ENCODE data around the gene DMP1. TPM values are rescaled to one million over a fixed set of nuclear protein-coding genes. Genes with fewer than 3 reads are reported as not detected.

DMP1 gene, protein sequence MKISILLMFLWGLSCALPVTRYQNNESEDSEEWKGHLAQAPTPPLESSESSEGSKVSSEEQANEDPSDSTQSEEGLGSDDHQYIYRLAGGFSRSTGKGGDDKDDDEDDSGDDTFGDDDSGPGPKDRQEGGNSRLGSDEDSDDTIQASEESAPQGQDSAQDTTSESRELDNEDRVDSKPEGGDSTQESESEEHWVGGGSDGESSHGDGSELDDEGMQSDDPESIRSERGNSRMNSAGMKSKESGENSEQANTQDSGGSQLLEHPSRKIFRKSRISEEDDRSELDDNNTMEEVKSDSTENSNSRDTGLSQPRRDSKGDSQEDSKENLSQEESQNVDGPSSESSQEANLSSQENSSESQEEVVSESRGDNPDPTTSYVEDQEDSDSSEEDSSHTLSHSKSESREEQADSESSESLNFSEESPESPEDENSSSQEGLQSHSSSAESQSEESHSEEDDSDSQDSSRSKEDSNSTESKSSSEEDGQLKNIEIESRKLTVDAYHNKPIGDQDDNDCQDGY
- not detected for total RNA-seq

DNA sequence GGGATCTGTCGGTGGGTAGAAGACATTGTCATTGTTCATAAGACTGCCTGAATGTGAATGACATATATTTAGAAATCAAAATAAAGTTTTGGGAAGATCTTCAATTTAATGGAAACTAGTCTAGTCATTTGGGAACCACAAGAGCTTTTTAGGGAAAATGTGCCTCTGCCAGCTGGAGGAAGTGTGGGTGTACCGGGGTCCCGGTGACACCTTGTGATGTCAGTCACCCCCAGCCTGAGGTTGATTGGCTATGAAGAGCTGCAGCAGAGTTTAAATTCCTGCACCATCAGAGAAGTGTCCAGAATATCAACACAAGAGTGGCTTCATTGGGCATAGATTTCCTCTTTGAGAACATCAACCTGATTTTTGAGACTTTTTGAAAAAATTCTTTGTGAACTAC lies at the start of gene DMP1:
DMP1 (plus strand) TSS at position 301 of the 400 bp plus-strand sequence. CDS start 6,213 bp downstream, outside the sequence.
- Mint-ChIP-seq H3K4me1 (ENCODE audit: low read depth) (no peaks in the 10 kb centered on the region), H3K9me3 (no peaks in the 10 kb centered on the region), H3K27ac (no peak within 1 kb of the TSS), H3K27me3 (ENCODE audit: low read depth) (peaks cover 8% of the 10 kb centered on the region), H3K4me3 (no peak within 1 kb of the TSS), H3K36me3 (ENCODE audit: low read depth) (no peaks in the 10 kb centered on the region)
- no peak for DNase-seq
- intact Hi-C loops (cut with micrococcal nuclease), result no loop called here
- CTCF ChIA-PET, result no interaction called here

DNA sequence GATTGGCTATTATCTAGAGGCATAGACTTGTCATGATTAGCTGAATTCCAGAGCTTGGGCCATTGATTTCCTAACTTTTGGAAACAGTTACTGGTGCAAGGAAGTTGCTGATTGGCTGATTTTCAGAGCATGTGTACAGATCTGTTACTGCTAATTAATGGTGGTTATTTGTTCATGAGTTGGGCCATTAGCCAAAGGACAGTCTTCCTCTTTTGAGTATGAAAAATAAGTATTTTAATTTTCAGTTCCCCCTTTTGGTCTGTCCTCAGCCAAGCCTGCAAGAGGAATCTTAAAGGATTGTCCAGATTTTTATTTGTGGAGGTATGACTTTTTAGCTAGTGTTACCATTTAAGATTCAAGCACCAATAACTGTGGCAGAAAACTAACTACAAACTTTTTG lies 48.7 kb upstream of the DMP1 start:
- Mint-ChIP-seq H3K36me3 (ENCODE audit: low read depth) (no peaks in the 10 kb centered on the region), H3K27me3 (ENCODE audit: low read depth) (peaks cover 19% of the 10 kb centered on the region), H3K4me3 (no peak overlapping the region), H3K4me1 (ENCODE audit: low read depth) (no peaks in the 10 kb centered on the region), H3K27ac (no peak overlapping the region), H3K9me3 (peaks cover 1% of the 10 kb centered on the region)
- intact Hi-C loops (cut with micrococcal nuclease), result no loop called here
- CTCF ChIA-PET, result no interaction called here
- DNase-seq, result no peak

DNA sequence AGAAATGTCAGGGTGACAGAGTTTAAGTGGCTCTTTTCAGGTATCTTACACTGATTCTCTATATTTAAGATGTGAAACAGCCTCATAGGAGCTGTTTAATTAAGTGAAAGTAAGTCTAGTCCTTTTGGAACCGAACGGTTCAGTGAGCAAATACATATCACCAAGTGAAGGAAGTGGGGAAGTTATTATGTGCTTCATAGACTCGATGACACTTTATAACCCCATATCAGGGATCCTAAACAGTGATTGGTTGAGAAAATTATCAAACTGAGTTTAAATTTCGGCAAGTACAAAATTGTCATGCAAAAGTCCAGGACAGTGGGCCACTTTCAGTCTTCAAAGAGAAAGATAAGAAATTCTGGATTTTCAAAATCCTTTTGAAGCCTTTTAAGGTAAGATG lies 41.9 kb upstream of the DMP1 start, which contains the start of gene DSPP:
DSPP (plus strand) TSS at position 301 of the 400 bp plus-strand sequence. CDS start 2,380 bp downstream, outside the sequence.
- Mint-ChIP-seq H3K27ac (no peak within 1 kb of the TSS), H3K27me3 (ENCODE audit: low read depth) (peaks cover 5% of the 10 kb centered on the region), H3K4me3 (no peak within 1 kb of the TSS), H3K4me1 (ENCODE audit: low read depth) (no peaks in the 10 kb centered on the region), H3K9me3 (peaks cover 1% of the 10 kb centered on the region), H3K36me3 (ENCODE audit: low read depth) (no peaks in the 10 kb centered on the region)
- intact Hi-C loops (cut with micrococcal nuclease), result no loop called here
- no peak for DNase-seq
- CTCF ChIA-PET, result interaction anchor here (0.6 kb wide), 1 partner anchor 113 kb away, joined by 3 read pairs; no protein-coding TSS in a partner anchor

DNA sequence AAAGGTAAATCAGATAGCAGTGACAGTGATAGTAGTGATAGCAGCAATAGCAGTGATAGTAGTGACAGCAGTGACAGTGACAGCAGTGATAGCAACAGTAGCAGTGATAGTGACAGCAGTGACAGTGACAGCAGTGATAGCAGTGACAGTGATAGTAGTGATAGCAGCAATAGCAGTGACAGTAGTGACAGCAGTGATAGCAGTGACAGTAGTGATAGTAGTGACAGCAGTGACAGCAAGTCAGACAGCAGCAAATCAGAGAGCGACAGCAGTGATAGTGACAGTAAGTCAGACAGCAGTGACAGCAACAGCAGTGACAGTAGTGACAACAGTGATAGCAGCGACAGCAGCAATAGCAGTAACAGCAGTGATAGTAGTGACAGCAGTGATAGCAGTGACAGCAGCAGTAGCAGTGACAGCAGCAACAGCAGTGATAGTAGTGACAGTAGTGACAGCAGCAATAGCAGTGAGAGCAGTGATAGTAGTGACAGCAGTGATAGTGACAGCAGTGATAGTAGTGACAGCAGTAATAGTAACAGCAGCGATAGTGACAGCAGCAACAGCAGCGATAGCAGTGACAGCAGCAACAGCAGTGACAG lies 35.7 kb upstream of the DMP1 start:
- intact Hi-C loops (cut with micrococcal nuclease), result no loop called here
- no peaks in the 10 kb centered on the region for H3K36me3 Mint-ChIP-seq (ENCODE audit: low read depth)
- H3K27ac Mint-ChIP-seq, result no peak overlapping the region
- no peaks in the 10 kb centered on the region for H3K9me3 Mint-ChIP-seq
- peaks cover 3% of the 10 kb centered on the region for H3K27me3 Mint-ChIP-seq (ENCODE audit: low read depth)
- DNase-seq, result no peak
- H3K4me1 Mint-ChIP-seq (ENCODE audit: low read depth), result no peaks in the 10 kb centered on the region
- H3K4me3 Mint-ChIP-seq, result no peak overlapping the region
- CTCF ChIA-PET, result no interaction called here

DNA sequence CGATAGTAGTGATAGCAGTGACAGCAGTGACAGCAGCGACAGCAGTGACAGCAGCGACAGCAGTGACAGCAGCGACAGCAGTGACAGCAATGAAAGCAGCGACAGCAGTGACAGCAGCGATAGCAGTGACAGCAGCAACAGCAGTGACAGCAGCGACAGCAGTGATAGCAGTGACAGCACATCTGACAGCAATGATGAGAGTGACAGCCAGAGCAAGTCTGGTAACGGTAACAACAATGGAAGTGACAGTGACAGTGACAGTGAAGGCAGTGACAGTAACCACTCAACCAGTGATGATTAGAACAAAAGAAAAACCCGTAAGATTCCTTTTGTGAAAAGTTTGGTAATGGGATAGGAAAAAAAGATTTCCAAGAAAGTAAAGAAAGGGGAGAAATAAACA lies 33.8 kb upstream of the DMP1 start:
- CTCF ChIA-PET, result no interaction called here
- Mint-ChIP-seq H3K4me1 (ENCODE audit: low read depth) (no peaks in the 10 kb centered on the region), H3K36me3 (ENCODE audit: low read depth) (no peaks in the 10 kb centered on the region), H3K9me3 (no peaks in the 10 kb centered on the region), H3K27ac (no peak overlapping the region), H3K27me3 (ENCODE audit: low read depth) (peaks cover 3% of the 10 kb centered on the region), H3K4me3 (no peak overlapping the region)
- no peak for DNase-seq
- intact Hi-C loops (cut with micrococcal nuclease), result no loop called here

DNA sequence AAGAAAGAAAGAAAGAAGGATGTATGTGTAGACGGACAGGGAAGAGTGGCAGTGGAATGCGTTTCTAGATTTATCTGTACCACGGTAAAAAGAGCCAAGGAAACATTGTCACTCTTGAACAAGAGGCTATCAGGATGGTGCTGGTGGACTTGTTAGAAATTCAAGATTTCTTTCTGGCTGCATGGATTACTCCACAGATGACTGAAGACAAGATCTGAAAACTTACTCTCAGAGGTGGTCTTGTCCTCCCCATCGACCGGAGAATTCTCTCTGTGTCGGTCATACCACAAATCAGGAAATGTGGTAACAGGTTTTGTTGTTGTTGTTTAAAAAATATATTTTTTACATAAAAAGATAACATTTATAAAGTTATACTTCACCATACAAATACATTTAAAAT lies 30.0 kb upstream of the DMP1 start:
- no peak overlapping the region for H3K27ac Mint-ChIP-seq
- H3K4me3 Mint-ChIP-seq, result no peak overlapping the region
- no peak for DNase-seq
- H3K4me1 Mint-ChIP-seq (ENCODE audit: low read depth), result no peaks in the 10 kb centered on the region
- no peaks in the 10 kb centered on the region for H3K27me3 Mint-ChIP-seq (ENCODE audit: low read depth)
- CTCF ChIA-PET, result no interaction called here
- intact Hi-C loops (cut with micrococcal nuclease), result no loop called here
- no peaks in the 10 kb centered on the region for H3K36me3 Mint-ChIP-seq (ENCODE audit: low read depth)
- no peaks in the 10 kb centered on the region for H3K9me3 Mint-ChIP-seq

DNA sequence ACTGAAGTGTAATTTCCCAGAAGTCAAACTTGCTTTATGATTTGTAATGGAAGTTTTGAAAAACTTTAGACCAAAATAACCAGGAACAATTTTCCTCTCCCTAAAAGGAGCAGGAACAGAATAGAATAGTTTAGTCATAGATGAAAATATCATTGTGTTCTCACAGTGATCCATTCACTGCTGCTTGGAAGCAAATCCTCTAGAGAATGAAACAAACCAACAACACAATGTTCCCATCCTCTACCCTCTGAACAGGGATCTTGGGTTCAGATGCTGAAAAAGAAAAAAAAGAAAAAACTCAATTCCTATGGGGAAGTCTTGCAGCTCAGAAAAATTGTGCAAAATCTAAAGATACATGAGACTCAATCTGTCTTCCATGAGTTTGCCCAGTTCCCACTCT lies 29.6 kb upstream of the DMP1 start:
- intact Hi-C loops (cut with micrococcal nuclease), result no loop called here
- H3K36me3 Mint-ChIP-seq (ENCODE audit: low read depth), result no peaks in the 10 kb centered on the region
- no peak overlapping the region for H3K27ac Mint-ChIP-seq
- no peaks in the 10 kb centered on the region for H3K27me3 Mint-ChIP-seq (ENCODE audit: low read depth)
- DNase-seq, result no peak
- H3K4me3 Mint-ChIP-seq, result no peak overlapping the region
- H3K4me1 Mint-ChIP-seq (ENCODE audit: low read depth), result no peaks in the 10 kb centered on the region
- CTCF ChIA-PET, result no interaction called here
- H3K9me3 Mint-ChIP-seq, result no peaks in the 10 kb centered on the region

DNA sequence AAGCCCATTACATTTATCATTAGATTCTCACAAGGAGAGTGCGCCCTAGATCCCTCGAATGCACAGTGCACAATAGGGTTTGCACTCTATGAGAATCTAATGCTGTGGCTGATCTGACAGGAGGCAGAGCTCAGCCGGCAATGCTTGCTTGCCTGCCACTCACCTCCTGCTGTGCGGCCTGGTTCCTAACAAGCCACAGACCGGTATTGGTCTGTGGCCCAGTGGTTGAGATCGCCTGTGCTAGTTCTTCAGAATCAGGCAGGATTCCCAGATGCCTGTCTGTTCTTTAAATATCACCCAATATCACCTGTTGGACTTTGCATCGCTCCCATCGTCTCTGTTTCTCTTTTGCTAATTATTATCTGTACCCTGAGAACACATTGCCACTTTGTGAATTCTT lies 27.8 kb upstream of the DMP1 start:
- intact Hi-C loops (cut with micrococcal nuclease), result no loop called here
- H3K27me3 Mint-ChIP-seq (ENCODE audit: low read depth), result peaks cover 2% of the 10 kb centered on the region
- DNase-seq, result no peak
- H3K4me1 Mint-ChIP-seq (ENCODE audit: low read depth), result no peaks in the 10 kb centered on the region
- no peak overlapping the region for H3K27ac Mint-ChIP-seq
- CTCF ChIA-PET, result no interaction called here
- H3K9me3 Mint-ChIP-seq, result no peaks in the 10 kb centered on the region
- H3K36me3 Mint-ChIP-seq (ENCODE audit: low read depth), result no peaks in the 10 kb centered on the region
- H3K4me3 Mint-ChIP-seq, result no peak overlapping the region

DNA sequence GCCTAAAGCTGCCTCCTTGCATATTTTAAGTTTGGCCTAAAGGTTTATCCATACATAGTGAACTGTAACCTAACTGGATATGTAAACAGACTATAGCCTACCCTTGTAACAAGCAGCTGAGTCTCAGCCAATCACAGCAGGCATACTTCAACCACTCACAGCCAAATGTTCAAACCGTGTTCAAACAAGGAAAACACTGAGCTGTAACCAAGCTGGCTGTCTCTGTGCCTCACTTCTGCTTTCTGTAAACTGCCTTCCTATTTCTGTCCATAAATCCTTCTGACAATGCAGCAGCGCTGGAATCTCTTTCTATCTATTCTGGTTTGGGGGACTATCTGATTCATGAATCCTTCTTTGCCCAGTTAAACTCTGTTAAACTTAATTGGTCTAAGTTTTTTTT lies 25.4 kb upstream of the DMP1 start:
- no peak overlapping the region for H3K27ac Mint-ChIP-seq
- H3K4me3 Mint-ChIP-seq, result no peak overlapping the region
- intact Hi-C loops (cut with micrococcal nuclease), result no loop called here
- H3K4me1 Mint-ChIP-seq (ENCODE audit: low read depth), result no peaks in the 10 kb centered on the region
- CTCF ChIA-PET, result no interaction called here
- no peaks in the 10 kb centered on the region for H3K9me3 Mint-ChIP-seq
- no peaks in the 10 kb centered on the region for H3K36me3 Mint-ChIP-seq (ENCODE audit: low read depth)
- peaks cover 2% of the 10 kb centered on the region for H3K27me3 Mint-ChIP-seq (ENCODE audit: low read depth)
- no peak for DNase-seq

DNA sequence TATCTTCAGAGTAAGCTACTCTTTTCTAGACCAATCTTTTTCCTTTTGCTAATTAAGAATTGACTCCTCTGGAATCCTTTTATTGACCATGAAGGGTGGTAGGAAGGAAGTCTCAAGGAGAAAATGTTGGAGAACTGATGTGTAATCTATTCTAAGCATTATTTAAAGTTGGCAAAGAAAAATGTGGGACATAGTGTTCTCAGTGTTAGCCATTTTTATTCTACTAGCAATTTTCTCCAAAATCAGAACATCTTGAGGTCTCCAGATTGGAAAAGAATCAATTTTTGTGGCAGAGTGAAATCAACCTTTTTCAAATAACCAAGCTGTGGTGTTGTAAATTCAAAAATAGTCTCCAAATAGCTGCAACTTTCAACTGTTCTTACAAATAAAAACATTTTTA lies 18.4 kb upstream of the DMP1 start:
- Mint-ChIP-seq H3K4me3 (no peak overlapping the region), H3K9me3 (no peaks in the 10 kb centered on the region), H3K27ac (no peak overlapping the region), H3K4me1 (ENCODE audit: low read depth) (no peaks in the 10 kb centered on the region), H3K36me3 (ENCODE audit: low read depth) (no peaks in the 10 kb centered on the region), H3K27me3 (ENCODE audit: low read depth) (peaks cover 2% of the 10 kb centered on the region)
- CTCF ChIA-PET, result interaction anchor here (0.7 kb wide), 1 partner anchor 216 kb away, joined by 3 read pairs; no protein-coding TSS in a partner anchor
- DNase-seq, result no peak
- intact Hi-C loops (cut with micrococcal nuclease), result no loop called here

DNA sequence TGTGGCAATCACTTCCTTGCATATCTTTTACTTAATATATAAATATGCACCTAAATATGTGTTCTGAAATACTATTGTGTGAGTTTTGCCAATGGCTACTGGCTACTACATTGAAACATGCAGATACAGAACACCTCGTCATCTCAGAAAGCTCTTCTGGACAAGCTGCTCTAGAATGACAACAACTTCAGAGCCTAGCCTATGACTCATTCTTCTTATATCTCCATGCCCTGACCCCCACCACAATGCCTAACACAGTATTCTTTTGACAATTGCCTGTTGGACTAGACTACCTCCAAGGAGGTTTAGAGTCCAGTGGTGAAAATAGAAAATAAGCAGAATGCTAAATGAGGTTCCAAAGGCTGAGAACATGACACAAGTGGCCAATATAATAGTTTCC lies 17.6 kb upstream of the DMP1 start:
- Mint-ChIP-seq H3K27me3 (ENCODE audit: low read depth) (no peaks in the 10 kb centered on the region), H3K4me1 (ENCODE audit: low read depth) (no peaks in the 10 kb centered on the region), H3K4me3 (no peak overlapping the region), H3K9me3 (no peaks in the 10 kb centered on the region), H3K27ac (no peak overlapping the region), H3K36me3 (ENCODE audit: low read depth) (no peaks in the 10 kb centered on the region)
- CTCF ChIA-PET, result no interaction called here
- intact Hi-C loops (cut with micrococcal nuclease), result no loop called here
- no peak for DNase-seq

DNA sequence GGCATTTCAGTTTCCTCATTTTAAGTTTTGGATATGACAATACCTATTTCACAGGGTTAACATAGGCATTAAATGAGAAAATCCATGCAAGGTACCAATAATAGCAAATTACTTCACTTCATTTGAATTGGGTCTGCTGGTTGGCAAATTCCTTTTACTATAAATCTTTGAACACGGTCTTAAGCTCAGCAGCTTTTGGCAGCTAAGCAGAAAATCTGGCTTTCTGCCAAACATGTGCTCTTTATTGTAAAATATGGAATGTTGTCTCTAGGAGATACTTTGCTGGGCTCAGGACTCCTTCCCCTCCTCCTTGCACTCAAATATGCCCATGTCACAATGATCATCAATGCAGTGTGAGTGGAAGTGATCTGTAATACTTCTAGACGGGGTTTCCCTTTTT lies 16.8 kb upstream of the DMP1 start:
- H3K27me3 Mint-ChIP-seq (ENCODE audit: low read depth), result no peaks in the 10 kb centered on the region
- H3K4me1 Mint-ChIP-seq (ENCODE audit: low read depth), result no peaks in the 10 kb centered on the region
- no peak overlapping the region for H3K27ac Mint-ChIP-seq
- H3K4me3 Mint-ChIP-seq, result no peak overlapping the region
- intact Hi-C loops (cut with micrococcal nuclease), result no loop called here
- DNase-seq, result no peak
- no peaks in the 10 kb centered on the region for H3K36me3 Mint-ChIP-seq (ENCODE audit: low read depth)
- CTCF ChIA-PET, result no interaction called here
- no peaks in the 10 kb centered on the region for H3K9me3 Mint-ChIP-seq

DNA sequence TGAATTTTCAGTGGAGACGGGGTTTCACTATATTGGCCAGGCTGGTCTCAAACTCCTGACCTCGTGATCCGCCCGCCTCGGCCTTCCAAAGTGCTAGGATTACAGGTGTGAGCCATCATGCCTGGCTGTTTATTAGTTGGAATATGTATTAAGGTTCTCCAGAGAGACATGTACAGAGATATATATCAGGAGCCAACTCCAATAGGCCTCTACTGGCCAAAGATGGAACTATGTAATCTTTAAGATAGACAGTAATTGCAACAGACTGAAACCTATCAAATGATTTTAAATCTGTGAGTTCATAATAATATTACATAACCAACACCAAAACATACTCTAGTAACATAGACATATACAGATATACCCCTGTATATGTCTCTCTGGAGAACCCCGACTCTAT lies 5.8 kb upstream of the DMP1 start:
- no peaks in the 10 kb centered on the region for H3K4me1 Mint-ChIP-seq (ENCODE audit: low read depth)
- no peak for DNase-seq
- CTCF ChIA-PET, result no interaction called here
- no peaks in the 10 kb centered on the region for H3K36me3 Mint-ChIP-seq (ENCODE audit: low read depth)
- no peaks in the 10 kb centered on the region for H3K27me3 Mint-ChIP-seq (ENCODE audit: low read depth)
- no peak overlapping the region for H3K27ac Mint-ChIP-seq
- no peaks in the 10 kb centered on the region for H3K9me3 Mint-ChIP-seq
- intact Hi-C loops (cut with micrococcal nuclease), result no loop called here
- no peak overlapping the region for H3K4me3 Mint-ChIP-seq
